HL-60/S4 treated with retinoic acid at 250 ng/mL for 4 days and 3 days (cell line): ENCODE data around the gene CYFIP1.

Experiments
- in situ Hi-C: fragments of 300-500 bp; cut with MboI; formaldehyde crosslinking; loops from 2 replicates; pipeline ENCODE4 v1.7.0; 2022; ENCODE audit warnings: low sequenced_read_pairs

CYFIP1 gene

DNA sequence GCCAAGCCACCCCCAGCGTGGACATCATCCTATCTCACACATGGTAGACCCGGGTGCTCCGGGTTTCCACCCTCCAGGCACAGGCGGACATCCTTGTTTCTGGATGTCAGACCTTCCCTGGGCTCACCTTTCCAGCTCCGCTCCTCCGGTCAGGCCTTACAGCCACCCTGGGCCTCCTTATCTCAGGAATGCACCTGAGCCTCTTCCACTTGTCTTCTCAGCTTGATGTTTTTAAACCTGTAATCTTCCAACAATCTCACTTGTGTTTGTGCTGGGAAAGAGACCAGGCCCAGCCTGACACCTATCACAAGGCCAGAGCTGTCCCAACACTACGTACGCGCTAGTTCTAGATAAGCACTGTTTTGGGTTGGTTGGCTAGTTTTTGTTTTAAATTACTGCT is 87.8 kb downstream of the CYFIP1 start:
- in situ Hi-C loops = no loop called here

DNA sequence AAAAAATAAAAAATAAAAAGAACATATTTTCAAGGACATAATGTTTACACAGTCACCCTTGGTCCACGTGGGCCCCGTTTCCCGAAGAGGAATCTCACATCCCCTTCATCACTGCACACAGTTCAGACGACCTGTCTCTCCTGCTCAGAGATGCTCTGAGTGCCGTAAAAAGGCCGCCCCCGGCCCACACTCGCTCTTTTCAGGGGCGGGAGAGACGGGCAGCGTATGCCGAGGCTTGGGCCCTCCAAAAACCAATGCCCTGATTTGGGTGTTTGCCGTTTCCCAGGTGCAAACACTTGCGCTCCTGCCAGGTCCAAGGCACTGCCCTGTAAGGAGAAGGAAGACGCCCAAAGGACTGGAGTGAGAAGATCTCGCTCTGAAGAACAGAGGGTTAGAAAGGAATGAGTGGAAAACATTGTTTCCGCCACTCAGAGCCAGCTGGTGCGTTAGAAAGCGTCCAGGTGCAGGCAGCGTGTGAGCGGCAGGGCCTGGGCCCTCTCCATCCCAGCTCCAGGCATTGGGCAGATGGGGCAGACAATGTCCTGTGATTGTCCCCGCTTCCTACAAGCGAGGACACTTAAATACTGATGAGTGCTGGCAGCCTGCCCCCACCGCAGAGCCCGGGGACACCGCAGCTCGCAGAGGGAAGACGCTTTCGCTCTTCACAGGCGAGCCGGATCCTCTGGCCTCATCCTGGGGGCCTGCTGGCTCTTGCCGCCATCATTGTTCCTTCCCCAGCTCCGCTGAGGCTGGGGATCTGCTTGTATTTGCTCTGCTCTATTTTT is 88.5 kb downstream of the CYFIP1 start:
- in situ Hi-C loops = no loop called here

- in situ Hi-C loops = no loop called here
Measured at GRCh38 chr15:22890296-22890695, 89.9 kb downstream of the CYFIP1 start.

GRCh38 chr15:22889146-22889818 is 90.9 kb downstream of the CYFIP1 start:
- in situ Hi-C loops = no loop called here

- in situ Hi-C loops = no loop called here
Measured at GRCh38 chr15:22888120-22888859, 91.9 kb downstream of the CYFIP1 start.

DNA sequence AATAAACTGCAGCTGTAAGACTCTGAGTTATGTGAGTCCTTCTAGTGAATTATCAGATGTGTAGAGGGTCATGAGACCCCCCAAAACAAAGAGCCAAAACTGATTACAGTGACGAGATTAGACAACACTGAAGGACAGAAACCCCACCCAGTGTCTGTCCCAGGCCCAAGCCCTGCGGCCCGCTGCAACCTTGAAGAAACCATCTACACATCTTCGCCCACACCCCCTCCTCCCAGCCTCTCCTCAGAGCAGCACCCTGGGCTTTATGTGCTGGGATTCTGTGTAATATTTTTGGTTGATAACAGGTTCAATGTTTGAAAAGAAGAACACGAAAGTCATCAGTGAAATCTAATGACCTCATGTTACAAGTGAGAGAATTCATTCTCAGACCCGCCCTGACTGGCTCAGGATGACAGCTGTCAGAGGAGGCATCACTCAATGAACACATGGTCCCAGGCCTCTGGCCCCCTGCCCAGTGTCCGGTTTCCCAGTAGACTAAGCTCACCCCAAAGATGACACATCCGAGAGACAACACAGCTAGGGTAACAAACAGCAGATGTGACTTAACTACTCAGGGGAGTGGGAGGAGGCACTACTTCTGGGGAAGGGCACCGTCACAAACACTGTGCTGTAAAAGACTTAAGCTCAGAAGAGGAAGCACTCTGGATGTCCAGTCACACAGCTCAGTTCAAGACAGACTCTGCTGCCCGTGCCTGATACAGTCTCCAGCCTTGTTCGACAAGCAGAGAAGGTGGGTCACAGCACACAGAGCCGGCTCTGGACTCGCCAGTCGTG is 92.8 kb downstream of the CYFIP1 start:
- in situ Hi-C loops = no loop called here

- in situ Hi-C loops = no loop called here
Measured at GRCh38 chr15:22885120-22885519, 95.0 kb downstream of the CYFIP1 start.

DNA sequence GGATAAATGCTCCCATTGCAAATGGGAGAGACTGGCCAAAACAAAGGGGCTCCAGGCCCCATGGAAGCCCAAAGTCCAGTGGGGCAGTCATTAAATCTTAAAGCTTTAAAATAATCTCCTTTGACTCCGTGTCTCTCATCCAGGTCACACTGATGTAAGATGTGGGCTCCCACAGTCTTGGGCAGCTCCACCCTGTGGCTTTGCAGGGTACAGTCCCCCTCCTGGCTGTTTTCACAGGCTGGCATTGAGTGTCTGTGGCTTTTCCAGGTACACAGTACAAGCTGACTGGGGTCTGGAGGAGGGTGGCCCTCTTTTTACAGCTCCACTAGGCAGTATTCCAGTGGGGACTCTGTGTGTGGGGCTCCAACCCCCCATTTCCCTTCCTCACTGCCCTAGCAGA is 95.8 kb downstream of the CYFIP1 start:
- in situ Hi-C loops = no loop called here

DNA sequence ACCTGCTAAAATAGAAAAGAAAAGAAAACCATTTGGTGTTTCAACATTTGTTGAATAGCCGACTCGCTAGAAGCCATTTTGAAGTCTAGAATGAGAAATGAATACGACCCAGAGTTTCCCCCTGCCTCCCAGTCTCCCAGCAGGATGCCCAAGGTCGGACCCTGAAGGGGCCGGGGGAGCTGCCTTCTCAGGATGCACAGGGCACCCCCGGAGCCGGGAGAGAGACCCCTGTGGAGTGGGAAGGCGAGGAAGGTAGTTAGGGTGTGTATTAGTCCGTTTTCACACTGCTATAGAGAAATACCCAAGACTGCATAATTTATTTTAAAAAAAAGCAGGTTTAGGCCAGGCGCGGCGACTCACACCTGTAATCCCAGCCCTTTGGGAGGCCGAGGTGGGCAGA is 97.0 kb downstream of the CYFIP1 start:
- in situ Hi-C loops = no loop called here

- in situ Hi-C loops = no loop called here
Measured at GRCh38 chr15:22881739-22882440, 98.3 kb downstream of the CYFIP1 start.

- in situ Hi-C loops = no loop called here
Measured at GRCh38 chr15:22880981-22881738, 99.0 kb downstream of the CYFIP1 start.

DNA sequence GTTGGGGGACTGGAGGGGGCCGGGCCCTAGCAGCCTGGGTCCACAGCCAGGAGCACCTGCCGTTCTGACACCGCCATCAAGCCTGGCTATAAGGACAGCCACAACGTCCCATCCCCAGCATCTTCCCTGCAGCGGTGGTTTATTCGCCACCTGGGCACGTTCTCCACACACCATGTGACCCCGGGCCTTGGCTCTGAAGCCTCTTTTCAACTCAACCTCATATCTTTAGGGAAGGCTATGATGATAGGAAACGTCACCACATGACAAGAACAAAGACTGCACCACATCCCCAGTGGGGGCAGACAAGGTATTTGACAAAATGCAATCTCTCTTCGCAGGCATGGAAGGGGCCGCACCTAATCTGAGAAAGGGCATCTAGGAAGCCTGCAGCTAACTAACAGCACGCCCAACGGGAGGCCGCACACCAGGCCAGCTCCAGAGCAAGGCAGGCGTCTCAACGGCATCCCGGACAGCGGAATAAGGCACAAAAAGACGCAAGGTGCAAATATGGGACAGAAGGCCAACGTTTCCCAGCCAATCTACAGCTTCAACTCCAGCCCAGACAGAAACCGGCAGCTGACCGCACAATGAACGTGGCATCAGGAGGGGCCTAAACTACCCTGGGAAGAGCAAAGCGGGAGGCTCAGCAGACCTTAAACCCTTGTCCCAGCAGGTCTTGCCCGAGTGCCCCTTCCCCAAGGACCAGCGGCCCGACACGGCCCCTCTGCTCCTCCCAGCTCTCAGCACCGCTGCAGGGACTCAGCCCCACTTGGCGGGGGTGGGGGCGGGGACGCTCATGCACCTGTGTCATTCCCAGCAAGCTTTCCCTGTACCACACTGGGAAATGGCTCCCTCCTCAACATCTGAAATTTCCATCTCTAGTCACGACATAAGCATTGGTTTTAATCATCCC is 99.8 kb downstream of the CYFIP1 start:
- in situ Hi-C loops = no loop called here

- in situ Hi-C loops = no loop called here
Measured at GRCh38 chr15:22878103-22878502, 102.1 kb downstream of the CYFIP1 start.

DNA sequence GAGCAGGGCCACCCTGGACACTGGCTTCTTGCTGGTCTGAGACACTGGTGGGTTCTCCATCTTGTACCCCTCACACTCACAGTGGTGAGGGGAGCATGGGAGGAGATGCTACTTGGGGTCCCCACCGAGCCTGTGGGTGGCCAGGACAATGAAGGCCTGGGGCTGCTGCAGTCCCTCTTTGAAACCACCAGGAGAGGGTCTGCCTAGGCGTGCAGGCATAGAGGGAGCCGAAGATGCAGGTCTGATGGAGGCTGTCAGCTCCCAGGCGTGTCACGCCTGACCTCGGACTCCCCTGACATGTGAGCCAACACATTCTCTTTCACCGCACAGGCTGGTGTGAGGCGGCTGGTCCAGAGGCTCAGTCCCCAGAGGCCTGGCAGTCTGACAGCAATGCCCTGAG is 102.6 kb downstream of the CYFIP1 start:
- in situ Hi-C loops = no loop called here

- in situ Hi-C loops = no loop called here
Measured at GRCh38 chr15:22877117-22877516, 103.1 kb downstream of the CYFIP1 start.

GRCh38 chr15:22874966-22875365 is 105.2 kb downstream of the CYFIP1 start:
- in situ Hi-C loops = no loop called here

GRCh38 chr15:22874256-22874655 is 105.9 kb downstream of the CYFIP1 start:
- in situ Hi-C loops = no loop called here

GRCh38 chr15:22873841-22874240 is 106.3 kb downstream of the CYFIP1 start:
- in situ Hi-C loops = no loop called here
